ENCODE data around the gene SCUBE2.

The SCUBE2 gene

DNA sequence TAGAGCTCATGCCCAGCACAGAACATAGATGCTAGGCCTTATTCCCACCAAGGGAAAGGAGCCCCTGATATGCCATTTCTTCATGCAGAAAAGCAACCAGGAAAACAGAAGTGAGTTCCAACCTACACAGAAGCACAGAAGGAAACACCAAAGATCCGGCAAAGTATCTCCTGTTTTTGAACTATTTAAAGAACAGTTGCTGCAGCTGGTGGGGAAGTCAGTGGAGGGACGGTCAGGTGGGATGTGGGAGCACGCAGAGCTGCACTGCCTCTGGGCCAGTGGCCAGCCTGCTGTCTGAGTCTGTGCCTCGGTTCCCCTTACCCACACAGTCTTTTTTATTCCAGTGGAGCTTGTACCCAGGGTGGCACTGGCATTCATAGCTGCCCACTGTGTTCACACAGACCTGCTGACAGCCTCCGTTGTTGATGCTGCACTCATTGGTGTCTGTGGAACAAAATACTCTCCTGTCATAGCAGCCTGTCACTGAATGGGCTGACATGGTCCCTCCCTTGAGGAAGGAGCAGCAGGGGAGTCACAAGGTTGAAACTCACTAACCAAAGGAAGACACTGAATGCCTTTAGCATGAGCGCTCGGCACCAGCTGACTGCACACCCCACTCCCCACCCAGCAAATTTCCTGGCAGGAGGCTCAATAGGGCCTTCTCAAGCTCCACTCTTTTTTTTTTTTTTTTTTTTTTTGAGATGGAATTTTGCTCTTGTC, 37.9 kb downstream of the SCUBE2 start:
- TF ChIP-seq EGR1 (IDR thresholded peaks at IDR 0.05): no peak
- TF ChIP-seq TAF1 (IDR thresholded peaks at IDR 0.05; ENCODE audit: low read depth): no peak
- TF ChIP-seq CEBPB (IDR thresholded peaks at IDR 0.05): no peak
- TF ChIP-seq, protein P1, sequence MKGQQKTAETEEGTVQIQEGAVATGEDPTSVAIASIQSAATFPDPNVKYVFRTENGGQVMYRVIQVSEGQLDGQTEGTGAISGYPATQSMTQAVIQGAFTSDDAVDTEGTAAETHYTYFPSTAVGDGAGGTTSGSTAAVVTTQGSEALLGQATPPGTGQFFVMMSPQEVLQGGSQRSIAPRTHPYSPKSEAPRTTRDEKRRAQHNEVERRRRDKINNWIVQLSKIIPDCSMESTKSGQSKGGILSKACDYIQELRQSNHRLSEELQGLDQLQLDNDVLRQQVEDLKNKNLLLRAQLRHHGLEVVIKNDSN (IDR thresholded peaks at IDR 0.05): no peak
- TF ChIP-seq, protein P2, sequence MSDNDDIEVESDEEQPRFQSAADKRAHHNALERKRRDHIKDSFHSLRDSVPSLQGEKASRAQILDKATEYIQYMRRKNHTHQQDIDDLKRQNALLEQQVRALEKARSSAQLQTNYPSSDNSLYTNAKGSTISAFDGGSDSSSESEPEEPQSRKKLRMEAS (IDR thresholded peaks at IDR 0.05): no peak
- TF ChIP-seq, protein P3, sequence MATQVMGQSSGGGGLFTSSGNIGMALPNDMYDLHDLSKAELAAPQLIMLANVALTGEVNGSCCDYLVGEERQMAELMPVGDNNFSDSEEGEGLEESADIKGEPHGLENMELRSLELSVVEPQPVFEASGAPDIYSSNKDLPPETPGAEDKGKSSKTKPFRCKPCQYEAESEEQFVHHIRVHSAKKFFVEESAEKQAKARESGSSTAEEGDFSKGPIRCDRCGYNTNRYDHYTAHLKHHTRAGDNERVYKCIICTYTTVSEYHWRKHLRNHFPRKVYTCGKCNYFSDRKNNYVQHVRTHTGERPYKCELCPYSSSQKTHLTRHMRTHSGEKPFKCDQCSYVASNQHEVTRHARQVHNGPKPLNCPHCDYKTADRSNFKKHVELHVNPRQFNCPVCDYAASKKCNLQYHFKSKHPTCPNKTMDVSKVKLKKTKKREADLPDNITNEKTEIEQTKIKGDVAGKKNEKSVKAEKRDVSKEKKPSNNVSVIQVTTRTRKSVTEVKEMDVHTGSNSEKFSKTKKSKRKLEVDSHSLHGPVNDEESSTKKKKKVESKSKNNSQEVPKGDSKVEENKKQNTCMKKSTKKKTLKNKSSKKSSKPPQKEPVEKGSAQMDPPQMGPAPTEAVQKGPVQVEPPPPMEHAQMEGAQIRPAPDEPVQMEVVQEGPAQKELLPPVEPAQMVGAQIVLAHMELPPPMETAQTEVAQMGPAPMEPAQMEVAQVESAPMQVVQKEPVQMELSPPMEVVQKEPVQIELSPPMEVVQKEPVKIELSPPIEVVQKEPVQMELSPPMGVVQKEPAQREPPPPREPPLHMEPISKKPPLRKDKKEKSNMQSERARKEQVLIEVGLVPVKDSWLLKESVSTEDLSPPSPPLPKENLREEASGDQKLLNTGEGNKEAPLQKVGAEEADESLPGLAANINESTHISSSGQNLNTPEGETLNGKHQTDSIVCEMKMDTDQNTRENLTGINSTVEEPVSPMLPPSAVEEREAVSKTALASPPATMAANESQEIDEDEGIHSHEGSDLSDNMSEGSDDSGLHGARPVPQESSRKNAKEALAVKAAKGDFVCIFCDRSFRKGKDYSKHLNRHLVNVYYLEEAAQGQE (IDR thresholded peaks at IDR 0.05; ENCODE audit: low read depth): no peak
- TF ChIP-seq TCF12 (IDR thresholded peaks at IDR 0.05; ENCODE audit: low read depth): no peak

DNA sequence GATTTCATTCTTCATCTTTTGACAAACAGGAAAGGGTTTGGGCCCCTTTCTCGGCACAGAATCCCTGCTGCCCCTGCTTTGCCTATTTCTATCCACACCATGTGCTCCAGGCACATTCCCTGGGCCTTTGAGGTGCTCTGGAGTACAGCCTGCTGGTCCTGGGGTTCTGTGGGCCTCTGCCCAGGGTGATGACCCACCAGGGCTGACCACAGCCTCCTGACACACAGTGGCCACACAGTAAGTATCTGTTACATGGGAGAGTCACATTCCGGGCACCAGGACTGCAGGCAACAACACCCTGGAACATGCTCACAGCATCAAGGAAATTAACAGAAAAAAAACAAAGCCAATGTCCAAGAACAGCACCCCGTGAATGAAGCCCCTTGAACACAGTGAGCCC, 39.1 kb downstream of the SCUBE2 start:
- TF ChIP-seq CREB1 (IDR thresholded peaks at IDR 0.05; ENCODE audit: low read depth) (no peak), TEAD4 (IDR thresholded peaks at IDR 0.05) (no peak), TAF1 (IDR thresholded peaks at IDR 0.05; ENCODE audit: low read depth) (no peak), EGR1 (IDR thresholded peaks at IDR 0.05) (no peak), RAD21 (IDR thresholded peaks at IDR 0.05; ENCODE audit: low read depth) (no peak), TCF12 (IDR thresholded peaks at IDR 0.05; ENCODE audit: low read depth) (no peak), FOXM1 (IDR thresholded peaks at IDR 0.05; ENCODE audit: borderline replicate concordance, low read depth) (no peak), EP300 (IDR thresholded peaks at IDR 0.05; ENCODE audit: borderline replicate concordance) (no peak), NFIC (IDR thresholded peaks at IDR 0.05) (no peak)
- TF ChIP-seq, protein P2 (IDR thresholded peaks at IDR 0.05): no peak

DNA sequence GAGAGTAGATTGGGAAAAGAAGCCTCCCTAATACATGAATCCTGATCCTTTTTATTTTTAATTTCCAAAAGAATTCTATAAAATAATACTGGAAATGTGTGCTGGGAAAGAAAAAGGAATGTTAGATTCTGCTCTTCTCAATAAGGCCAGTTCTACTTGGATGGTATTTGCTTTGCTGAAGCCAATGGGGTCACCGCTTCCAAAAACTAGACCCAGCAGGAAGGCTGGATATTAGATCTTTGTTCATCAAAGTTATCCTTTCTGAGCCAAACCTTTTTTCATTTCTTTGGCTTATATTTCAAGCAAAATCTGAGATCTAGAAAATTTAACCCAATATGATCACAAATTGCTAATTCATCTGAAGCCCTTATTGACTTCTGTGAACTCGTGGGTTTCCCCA, 41.4 kb downstream of the SCUBE2 start:
- TF ChIP-seq EGR1 (IDR thresholded peaks at IDR 0.05): no peak
- no peak for TF ChIP-seq TCF12 (IDR thresholded peaks at IDR 0.05; ENCODE audit: low read depth)
- TF ChIP-seq RAD21 (IDR thresholded peaks at IDR 0.05; ENCODE audit: low read depth): no peak
- no peak for TF ChIP-seq EP300 (IDR thresholded peaks at IDR 0.05; ENCODE audit: borderline replicate concordance)
- no peak for TF ChIP-seq NFIC (IDR thresholded peaks at IDR 0.05)
- TF ChIP-seq, protein P1 (IDR thresholded peaks at IDR 0.05): no peak
- TF ChIP-seq, protein P2 (IDR thresholded peaks at IDR 0.05): no peak
- no peak for TF ChIP-seq YY1 (IDR thresholded peaks at IDR 0.05; ENCODE audit: low read depth)
- no peak for TF ChIP-seq CEBPB (IDR thresholded peaks at IDR 0.05)
- TF ChIP-seq, protein P3 (IDR thresholded peaks at IDR 0.05; ENCODE audit: low read depth): no peak
- TF ChIP-seq TAF1 (IDR thresholded peaks at IDR 0.05; ENCODE audit: low read depth): no peak
- TF ChIP-seq FOXM1 (IDR thresholded peaks at IDR 0.05; ENCODE audit: borderline replicate concordance, low read depth): no peak
- TF ChIP-seq CREB1 (IDR thresholded peaks at IDR 0.05; ENCODE audit: low read depth): no peak
- no peak for TF ChIP-seq TEAD4 (IDR thresholded peaks at IDR 0.05)
- no peak for TF ChIP-seq ZBTB7A (IDR thresholded peaks at IDR 0.05; ENCODE audit: low read depth)

DNA sequence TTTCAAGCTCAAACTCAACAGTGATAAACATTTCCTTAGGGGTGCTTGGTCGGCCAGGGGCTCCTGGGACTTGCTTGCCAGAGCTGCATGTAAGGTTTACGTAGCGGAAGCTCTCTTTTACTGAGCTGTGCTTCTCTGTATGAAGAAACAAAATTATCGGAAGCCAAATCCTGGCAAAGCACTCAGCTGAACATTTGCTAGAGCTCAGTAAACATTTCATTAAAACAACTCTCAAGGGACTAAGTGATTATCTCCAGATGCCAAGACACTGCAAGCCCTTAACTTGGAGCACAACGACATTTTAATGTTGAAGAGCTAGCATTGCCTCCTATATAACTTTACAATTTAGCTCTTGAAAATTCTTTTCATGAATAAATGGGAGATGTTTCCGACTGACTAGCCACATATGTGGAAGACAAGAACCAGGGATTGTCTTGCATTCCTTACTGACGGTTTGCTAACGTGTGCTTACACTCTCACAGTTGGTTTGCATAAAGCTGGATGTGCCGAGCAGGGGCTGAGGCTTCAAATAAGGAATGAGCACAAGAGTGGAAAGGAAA, 43.4 kb downstream of the SCUBE2 start:
- TF ChIP-seq, protein P3 (IDR thresholded peaks at IDR 0.05; ENCODE audit: low read depth): no peak
- TF ChIP-seq EGR1 (IDR thresholded peaks at IDR 0.05) (no peak), TAF1 (IDR thresholded peaks at IDR 0.05; ENCODE audit: low read depth) (no peak), RAD21 (IDR thresholded peaks at IDR 0.05; ENCODE audit: low read depth) (no peak), TCF12 (IDR thresholded peaks at IDR 0.05; ENCODE audit: low read depth) (no peak), FOXM1 (IDR thresholded peaks at IDR 0.05; ENCODE audit: borderline replicate concordance, low read depth) (no peak), EP300 (IDR thresholded peaks at IDR 0.05; ENCODE audit: borderline replicate concordance) (no peak), ZBTB7A (IDR thresholded peaks at IDR 0.05; ENCODE audit: low read depth) (no peak), CEBPB (IDR thresholded peaks at IDR 0.05) (no peak), CREB1 (IDR thresholded peaks at IDR 0.05; ENCODE audit: low read depth) (no peak), TEAD4 (IDR thresholded peaks at IDR 0.05) (no peak), NFIC (IDR thresholded peaks at IDR 0.05) (no peak), YY1 (IDR thresholded peaks at IDR 0.05; ENCODE audit: low read depth) (no peak)
- TF ChIP-seq, protein P1 (IDR thresholded peaks at IDR 0.05): no peak
- TF ChIP-seq, protein P2 (IDR thresholded peaks at IDR 0.05): no peak
